ENCODE data around the gene RNF181. TPM values are rescaled to one million over a fixed set of nuclear protein-coding genes. Genes with fewer than 3 reads are reported as not detected.

The RNF181 gene
- total and polyA plus RNA-seq, 2 of the 13 experiments (the other 11 are each of a cell fraction or from before 2014, with no cell fraction given): 224 to 578 TPM

- TF ChIP-seq ZSCAN31 (CRISPR knock-in tag; IDR thresholded peaks at IDR 0.05; ENCODE audit: low read depth) (peak; percentile 42), CTCF (CRISPR knock-in tag; IDR thresholded peaks at IDR 0.05) (no peak), SOX5 (CRISPR knock-in tag; IDR thresholded peaks at IDR 0.05; ENCODE audit: borderline replicate concordance) (0 out of 2 replicates have a peak, but pooled peaks have one; percentile 8), ELF3 (CRISPR knock-in tag; IDR thresholded peaks at IDR 0.05) (peak; percentile 78), HDAC2 (CRISPR knock-in tag; IDR thresholded peaks at IDR 0.05) (0 out of 2 replicates have a peak, but pooled peaks have one; percentile 9), ATAD3A (CRISPR knock-in tag; IDR thresholded peaks at IDR 0.05) (no peak), ZSCAN20 (CRISPR knock-in tag; IDR thresholded peaks at IDR 0.05; ENCODE audit: borderline replicate concordance) (no peak), BCLAF1 (IDR thresholded peaks at IDR 0.05) (no peak), ZBTB25 (CRISPR knock-in tag; IDR thresholded peaks at IDR 0.05) (peak; percentile 15; the same call in 1 of the 2 replicates), KLF16 (CRISPR knock-in tag; IDR thresholded peaks at IDR 0.05) (peak in 1 of 2 experiments; percentile 41; a peak in 1 of 4 replicates), DRAP1 (CRISPR knock-in tag; IDR thresholded peaks at IDR 0.05) (no peak), HHEX (CRISPR knock-in tag; IDR thresholded peaks at IDR 0.05) (no peak), RERE (CRISPR knock-in tag; IDR thresholded peaks at IDR 0.05; ENCODE audit: low read depth) (no peak), DMAP1 (CRISPR knock-in tag; IDR thresholded peaks at IDR 0.05) (peak; percentile 58; the same call in 1 of the 2 replicates), CEBPG (CRISPR knock-in tag; IDR thresholded peaks at IDR 0.05) (peak; percentile 55; the same call in 1 of the 2 replicates), CERS6 (CRISPR knock-in tag; IDR thresholded peaks at IDR 0.05) (no peak), KLF9 (CRISPR knock-in tag; IDR thresholded peaks at IDR 0.05; ENCODE audit: low read depth) (no peak)
These were observed 17.9 kb upstream of the RNF181 start, which contains the start of gene VAMP8 (continued) for GRCh38 chr2:85577386-85578242.
